ENCODE results near the gene PTCH1. TPM values are rescaled to one million over a fixed set of nuclear protein-coding genes. Genes with fewer than 3 reads are reported as not detected.

PTCH1 gene
- total RNA-seq, 1 experiment from 2014 or later: 15.2 TPM

DNA sequence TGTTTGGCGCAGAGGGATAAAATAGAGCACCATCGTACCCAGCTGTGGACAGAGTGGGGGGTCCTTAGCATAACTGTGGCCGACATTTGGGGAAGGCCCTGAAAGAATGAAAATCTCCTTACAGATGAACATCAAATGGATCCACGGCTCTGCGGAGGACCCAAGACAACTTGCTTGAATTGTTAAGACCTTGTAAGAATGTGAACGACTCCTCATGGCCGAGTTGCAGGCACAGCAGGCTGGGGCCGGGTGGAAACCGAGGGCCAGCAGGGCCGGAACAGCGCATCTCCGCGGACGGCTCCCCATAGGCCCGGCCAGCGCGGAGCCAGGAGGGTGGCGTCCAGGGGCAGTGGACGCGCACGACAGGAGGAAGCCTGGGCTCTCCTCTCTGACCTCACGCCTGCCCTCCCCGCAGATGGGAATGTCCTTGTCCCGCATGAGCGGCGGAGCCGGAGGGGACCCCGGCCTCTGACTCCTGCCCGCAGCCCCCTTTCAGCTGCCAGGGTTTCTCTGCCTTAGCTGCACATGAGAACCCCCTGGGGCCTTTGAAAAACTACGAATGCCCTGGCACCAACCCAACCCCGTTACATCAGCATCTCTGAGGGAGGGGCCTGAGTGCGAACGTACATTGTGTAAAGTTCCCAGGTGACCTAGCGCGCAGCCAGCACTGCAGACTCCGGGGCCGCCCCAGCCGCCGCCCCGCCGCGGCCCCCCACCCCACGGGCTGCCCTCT lies 36.2 kb upstream of the PTCH1 start:
- no TSS peak for BruUV-seq (replicated peaks)
- Histone ChIP-seq H3K79me2 (ENCODE audit: insufficient read depth, low read length) (no peaks in the 10 kb centered on the region), H3K4me2 (ENCODE audit: low read length) (no peak overlapping the region), H3K4me1 (ENCODE audit: control insufficient read depth in 1 of 2, insufficient read depth in 2 of 2, low read length in 2 of 2) (no peaks in the 10 kb centered on the region), H3K9me2 (ENCODE audit: insufficient read depth) (no peaks in the 10 kb centered on the region), H3K4me3 (replicated peaks in 1 of 2; ENCODE audit: low read depth in 1 of 2, low read length in 2 of 2) (no peak overlapping the region), H4K20me1 (ENCODE audit: insufficient read depth) (no peaks in the 10 kb centered on the region), H2AFZ (ENCODE audit: low read depth, low read length, poor library complexity, severe bottlenecking) (no peak overlapping the region), H3K9ac (ENCODE audit: low read length) (no peak overlapping the region), H3K36me3 (ENCODE audit: control insufficient read depth in 1 of 2, insufficient read depth in 2 of 2, low read length in 2 of 2) (no peaks in the 10 kb centered on the region), H3K9me3 (ENCODE audit: control insufficient read depth in 1 of 2, insufficient read depth in 1 of 2, low read depth in 1 of 2, low read length in 2 of 2) (no peaks in the 10 kb centered on the region), H3K27ac (ENCODE audit: low read depth, low read length) (no peak overlapping the region), H3K27me3 (ENCODE audit: insufficient read depth, low read length) (no peaks in the 10 kb centered on the region)
- DNase-seq (ENCODE audit: low read depth, low spot score) (no peak), ATAC-seq (no peak)
- POLR2A ChIA-PET: no interaction called here
- CTCF ChIA-PET: no interaction called here
- intact Hi-C loops (cut with micrococcal nuclease): no loop called here
- TF ChIP-seq SIN3A (IDR thresholded peaks at IDR 0.05; ENCODE audit: low read depth): no peak
- TF ChIP-seq EZH2phosphoT487 (IDR thresholded peaks at IDR 0.05; ENCODE audit: borderline replicate concordance): no peak
- no peak for TF ChIP-seq ZNF274 (IDR thresholded peaks at IDR 0.05; ENCODE audit: low read depth, low read length)
- no peak for TF ChIP-seq CBX3 (IDR thresholded peaks at IDR 0.05; ENCODE audit: low read depth)
- no peak for TF ChIP-seq ELF1 (IDR thresholded peaks at IDR 0.05; ENCODE audit: borderline replicate concordance, low read depth)
- no peak for TF ChIP-seq ZBTB33 (IDR thresholded peaks at IDR 0.05; ENCODE audit: extremely low read depth, insufficient replicate concordance, low read length)
- TF ChIP-seq, protein P1, sequence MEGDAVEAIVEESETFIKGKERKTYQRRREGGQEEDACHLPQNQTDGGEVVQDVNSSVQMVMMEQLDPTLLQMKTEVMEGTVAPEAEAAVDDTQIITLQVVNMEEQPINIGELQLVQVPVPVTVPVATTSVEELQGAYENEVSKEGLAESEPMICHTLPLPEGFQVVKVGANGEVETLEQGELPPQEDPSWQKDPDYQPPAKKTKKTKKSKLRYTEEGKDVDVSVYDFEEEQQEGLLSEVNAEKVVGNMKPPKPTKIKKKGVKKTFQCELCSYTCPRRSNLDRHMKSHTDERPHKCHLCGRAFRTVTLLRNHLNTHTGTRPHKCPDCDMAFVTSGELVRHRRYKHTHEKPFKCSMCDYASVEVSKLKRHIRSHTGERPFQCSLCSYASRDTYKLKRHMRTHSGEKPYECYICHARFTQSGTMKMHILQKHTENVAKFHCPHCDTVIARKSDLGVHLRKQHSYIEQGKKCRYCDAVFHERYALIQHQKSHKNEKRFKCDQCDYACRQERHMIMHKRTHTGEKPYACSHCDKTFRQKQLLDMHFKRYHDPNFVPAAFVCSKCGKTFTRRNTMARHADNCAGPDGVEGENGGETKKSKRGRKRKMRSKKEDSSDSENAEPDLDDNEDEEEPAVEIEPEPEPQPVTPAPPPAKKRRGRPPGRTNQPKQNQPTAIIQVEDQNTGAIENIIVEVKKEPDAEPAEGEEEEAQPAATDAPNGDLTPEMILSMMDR (IDR thresholded peaks at IDR 0.05 in 2 of 3, conservative IDR thresholded peaks at IDR 0.05 in 1 of 3; ENCODE audit: borderline replicate concordance in 1 of 3, insufficient read depth in 1 of 3, low read depth in 2 of 3, low read length in 2 of 3): no peak
- TF ChIP-seq, protein P2, sequence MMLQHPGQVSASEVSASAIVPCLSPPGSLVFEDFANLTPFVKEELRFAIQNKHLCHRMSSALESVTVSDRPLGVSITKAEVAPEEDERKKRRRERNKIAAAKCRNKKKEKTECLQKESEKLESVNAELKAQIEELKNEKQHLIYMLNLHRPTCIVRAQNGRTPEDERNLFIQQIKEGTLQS (IDR thresholded peaks at IDR 0.05): no peak
- TF ChIP-seq REST (IDR thresholded peaks at IDR 0.05; ENCODE audit: low read depth): no peak
- TF ChIP-seq ZFX (IDR thresholded peaks at IDR 0.05): no peak
- RAD21 ChIA-PET (ENCODE audit: low non-redundant PET in 1 of 2, low total read pairs in 2 of 2, uncharacterized antibody in 2 of 2, unreplicated experiment in 2 of 2): no interaction called here

Data from HCT116 (cell line).